VCaP (cell line): ENCODE data around the gene PROX2.

ENCODE experiments used
- H3K27ac ChIP-seq: fragments of 450-650 bp; 2 replicates; pipeline ENCODE4 v1.5.1; 2017
- TF ChIP-seq, protein P1 (sequence below): fragments of 450-650 bp; conservative IDR thresholded peaks from 2 replicates; pipeline ENCODE4 v1.5.1; 2017; ENCODE audit warnings: mild to moderate bottlenecking, moderate library complexity

The PROX2 gene

GRCh38 chr14:74919421-74920165 is 43.6 kb upstream of the PROX2 start:
- H3K27ac ChIP-seq: no peak overlapping the region
- TF ChIP-seq, protein P1, sequence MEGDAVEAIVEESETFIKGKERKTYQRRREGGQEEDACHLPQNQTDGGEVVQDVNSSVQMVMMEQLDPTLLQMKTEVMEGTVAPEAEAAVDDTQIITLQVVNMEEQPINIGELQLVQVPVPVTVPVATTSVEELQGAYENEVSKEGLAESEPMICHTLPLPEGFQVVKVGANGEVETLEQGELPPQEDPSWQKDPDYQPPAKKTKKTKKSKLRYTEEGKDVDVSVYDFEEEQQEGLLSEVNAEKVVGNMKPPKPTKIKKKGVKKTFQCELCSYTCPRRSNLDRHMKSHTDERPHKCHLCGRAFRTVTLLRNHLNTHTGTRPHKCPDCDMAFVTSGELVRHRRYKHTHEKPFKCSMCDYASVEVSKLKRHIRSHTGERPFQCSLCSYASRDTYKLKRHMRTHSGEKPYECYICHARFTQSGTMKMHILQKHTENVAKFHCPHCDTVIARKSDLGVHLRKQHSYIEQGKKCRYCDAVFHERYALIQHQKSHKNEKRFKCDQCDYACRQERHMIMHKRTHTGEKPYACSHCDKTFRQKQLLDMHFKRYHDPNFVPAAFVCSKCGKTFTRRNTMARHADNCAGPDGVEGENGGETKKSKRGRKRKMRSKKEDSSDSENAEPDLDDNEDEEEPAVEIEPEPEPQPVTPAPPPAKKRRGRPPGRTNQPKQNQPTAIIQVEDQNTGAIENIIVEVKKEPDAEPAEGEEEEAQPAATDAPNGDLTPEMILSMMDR: no peak

DNA sequence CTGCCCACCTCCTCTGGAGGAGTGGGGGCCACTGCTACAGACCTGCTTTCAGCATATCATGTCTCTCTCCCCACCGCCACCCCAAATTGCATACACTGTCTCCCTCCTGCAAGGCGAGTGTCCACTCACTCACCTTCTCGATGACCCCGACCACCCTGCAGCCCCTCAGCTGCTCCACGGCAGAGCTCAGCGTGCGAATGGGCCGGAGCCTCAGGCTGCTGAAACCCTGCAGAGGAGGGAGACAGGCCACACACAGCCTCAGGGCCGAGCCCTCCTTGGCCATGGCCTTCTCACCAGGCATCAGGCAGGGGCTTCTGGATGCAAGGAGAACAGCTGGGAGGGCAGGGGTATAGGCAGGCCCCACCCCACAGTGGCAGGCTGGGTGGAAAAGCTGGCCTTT is 42.4 kb upstream of the PROX2 start:
- H3K27ac ChIP-seq: no peak overlapping the region
- TF ChIP-seq, protein P1: no peak

GRCh38 chr14:74917646-74918081 is 41.7 kb upstream of the PROX2 start:
- TF ChIP-seq, protein P1: no peak
- H3K27ac ChIP-seq: no peak overlapping the region

GRCh38 chr14:74917178-74917543 is 41.2 kb upstream of the PROX2 start:
- no peak overlapping the region for H3K27ac ChIP-seq
- TF ChIP-seq, protein P1: no peak

DNA sequence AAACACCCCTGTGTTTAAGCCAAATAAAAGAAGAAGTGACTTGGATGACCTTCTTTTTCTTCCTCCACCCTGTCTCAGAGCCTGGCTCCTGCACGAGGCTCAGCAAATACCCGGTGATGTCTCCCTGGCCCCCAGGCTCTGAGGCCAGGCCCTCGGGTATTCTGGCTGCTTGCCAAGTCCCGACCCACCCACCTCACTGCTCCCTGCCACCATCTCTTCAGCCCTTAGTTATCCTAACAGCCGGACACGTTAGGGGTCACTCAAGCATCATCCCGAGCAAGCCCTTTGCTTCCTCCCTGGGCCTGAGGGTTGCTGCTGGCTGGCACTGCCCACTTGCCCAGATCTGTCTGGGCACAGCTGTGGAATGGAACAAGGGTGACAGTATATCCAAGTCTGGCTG is 39.9 kb upstream of the PROX2 start:
- no peak overlapping the region for H3K27ac ChIP-seq
- TF ChIP-seq, protein P1: no peak

GRCh38 chr14:74915426-74915825 is 39.5 kb upstream of the PROX2 start:
- H3K27ac ChIP-seq: no peak overlapping the region

GRCh38 chr14:74913986-74914573 is 38.1 kb upstream of the PROX2 start:
- TF ChIP-seq, protein P1: peak; percentile 87
- H3K27ac ChIP-seq: no peak overlapping the region

More at GRCh38 chr14:74915426-74915825, 39.5 kb upstream of the PROX2 start:
- TF ChIP-seq, protein P1: no peak
